Heart right ventricle (tissue), 16 donors: ENCODE measurements around the gene LSS. TPM values are rescaled to one million over a fixed set of nuclear protein-coding genes. Genes with fewer than 3 reads are reported as not detected.

Experiments
- ATAC-seq, 8 donors: fragments of 200-7000 bp; cut with Tn5 transposase; one replicate each; pipeline ENCODE4 v1.9.1; 2020; ENCODE audit warnings: mild to moderate bottlenecking in 8 of 8, moderate library complexity in 8 of 8, moderate number of reproducible peaks in 1 of 8
- DNase-seq, 2 donors: peaks; one replicate each; pipeline ENCODE4 v3.0.0-alpha.2; 2020
- H3K27ac ChIP-seq, 10 donors: fragments of 200-600 bp; sonication (generic) in 2 of 10; one replicate each; pipeline versions ENCODE4 v1.5.0 to v1.8.0; 2020 to 2022; ENCODE audit warnings: mild to moderate bottlenecking in 3 of 10
- H3K27me3 ChIP-seq, 7 donors: fragments of 200-600 bp; one replicate each; pipeline ENCODE4 v1.8.0; 2021 to 2022; ENCODE audit warnings: mild to moderate bottlenecking in 2 of 7
- H3K36me3 ChIP-seq, 9 donors: fragments of 200-600 bp; sonication (generic) in 1 of 9; one replicate each; pipeline versions ENCODE4 v1.5.0 to v1.8.0; 2020 to 2022; ENCODE audit warnings: mild to moderate bottlenecking in 2 of 9
- H3K4me1 ChIP-seq, 9 donors: fragments of 200-600 bp; sonication (generic) in 1 of 9; one replicate each; pipeline versions ENCODE4 v1.5.0 to v1.8.0; 2020 to 2022; ENCODE audit warnings: mild to moderate bottlenecking in 4 of 9
- H3K4me3 ChIP-seq, 10 donors: fragments of 200-600 bp; sonication (generic) in 2 of 10; one replicate each; pipeline versions ENCODE4 v1.5.0 to v1.8.0; 2020 to 2022; ENCODE audit warnings: mild to moderate bottlenecking in 7 of 10, moderate library complexity in 2 of 10
- H3K9me3 ChIP-seq, 11 donors: fragments of 200-600 bp in 10 of 11; sonication (generic) in 2 of 11; one replicate each; pipeline versions ENCODE4 v1.5.0 to v1.8.0; 2013 to 2022; ENCODE audit warnings: mild to moderate bottlenecking in 2 of 11, control low read depth in 1 of 11, moderate library complexity in 1 of 11
- WGBS, 2 donors: extraction: QIAGEN DNeasy Blood & Tissue Kit; methylation state at CpG; one replicate each; pipeline ENCODE4 v1.1.7; 2013; ENCODE audit warnings: inconsistent platforms in 1 of 2; 5-methylcytosine and 5-hydroxymethylcytosine counted together
- intact Hi-C, 10 donors: fragments of 100-400 bp; cut with DNase I; formaldehyde crosslinking; loops; one replicate each; pipeline versions ENCODE4 v1.11.1 to v1.14.2; 2022
- polyA plus RNA-seq, 2 donors: library from polyadenylated mRNA; stranded (reverse); fragments of 200-250 nt; gene quantifications; one replicate each; pipeline ENCODE4 v1.2.3, GENCODE V29; 2013
- total RNA-seq, 10 donors: library from RNA; stranded (reverse); fragmentation: NEBNext Ultra II Directional in 3 of 10; extraction: Animal tissue kit (Norgen Biotek cat#: 25700) in 3 of 10; gene quantifications; one replicate each; pipeline versions ENCODE4 v1.2.1 to v1.2.4, GENCODE V29; 2021 to 2023
- TF ChIP-seq, protein P1 (sequence below), 9 donors: fragments of 200-600 bp; sonication (generic) in 2 of 9; IDR thresholded peaks; one replicate each; pipeline versions ENCODE4 v1.5.0 to v1.8.0; 2021 to 2022; ENCODE audit warnings: antibody characterized with exemption in 9 of 9, mild to moderate bottlenecking in 5 of 9, moderate library complexity in 1 of 9
- donor health status: Arrhythmogenic right ventricular cardiomyopathy.
- donor health status: ischemic (EF 13 %, LVEDD 7.1; RV severe dilation, severe dysfunction).
- donor health status: healthy with polysubstance abuse.
- donor health status: DM: no; HTN: yes; CAD: no.
- donor health status: DM: no; HTN: no; CAD: no.
- donor health status: ischemic (EF 25% LVEDD 6.9; RV normal size, moderate dysfunction).
- donor health status: ischemic (EF 25% LVEDD 5.7; RV mildly dilated, moderate dysfunction).
- donor health status: healthy.
- donor health status: DM: yes; HTN: yes; CAD: no.
- donor health status: Ischemic cardiomyopathy.
- donor health status: ischemic (EF 35%, LVEDD 5.7; RV mildly dilated, moderate dysfunction).
- donor health status: nonischemic (EF 11% LVEDD 7.7; RV severe dilation, severe dysfunction).
- donor health status: DM: yes; HTN: yes; CAD: no.
- donor health status: PGD.
- donor health status: ischemic (EF 29% LVEDD 5.4; RV normal size, mild dysfunction).
- donor health status: nonischemic (EF 23%, LVEDD 6.1; RV moderate dilation, normal function).

LSS gene
- total and polyA plus RNA-seq, 12 donors = 22.5 to 74.7 (median 40.7) TPM

DNA sequence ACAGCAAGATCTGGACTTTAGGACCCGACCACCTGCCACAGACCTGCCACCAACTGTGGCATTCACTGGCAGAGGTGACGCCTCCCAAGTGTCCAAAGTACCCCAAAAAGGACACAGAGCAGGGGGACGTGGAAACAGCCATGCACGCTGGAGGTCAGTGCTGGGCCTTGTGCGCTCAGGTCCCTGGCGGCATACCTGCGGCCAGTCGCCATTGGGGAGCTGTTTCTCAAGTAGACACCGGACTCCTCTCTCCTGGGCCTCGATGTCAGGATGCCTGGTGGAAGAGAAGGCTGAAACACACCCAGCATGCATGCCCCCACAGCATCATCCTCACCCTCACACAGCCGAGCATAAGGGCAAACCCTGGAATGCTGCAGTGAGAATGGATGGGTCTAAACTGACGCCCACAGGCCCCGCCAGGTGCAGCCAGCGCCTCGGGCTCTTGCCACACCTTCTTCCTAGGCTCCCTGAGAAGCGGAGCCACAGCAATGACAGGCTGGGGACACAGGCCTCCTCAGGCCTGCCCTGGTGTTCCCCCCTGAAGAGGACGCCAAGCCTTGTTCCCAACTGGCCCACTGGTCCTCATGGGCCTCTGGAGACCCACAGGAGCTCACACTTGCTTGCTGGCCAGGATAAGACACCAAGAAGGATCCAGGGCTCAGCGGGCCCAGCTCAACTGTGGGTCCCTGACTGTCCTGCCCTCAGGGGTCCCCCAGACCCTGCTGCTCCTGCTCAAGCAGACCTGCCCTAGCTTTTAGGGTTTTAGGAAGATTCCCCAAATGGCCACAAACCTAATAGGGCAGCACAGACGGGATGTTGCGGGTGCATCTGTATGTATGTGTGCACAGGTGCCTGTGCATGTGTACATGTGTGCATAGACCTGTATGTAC is 36.6 kb downstream of the LSS start:
- DNase-seq (no peak), ATAC-seq (no peak)
- WGBS, 2 donors = 97 to 98% methylated on average over 20 of the region's 20 CpGs
- H3K4me1 ChIP-seq = peaks cover 15 to 38% (median 24%) of the 10 kb centered on the region in 9 donors
- intact Hi-C loops = loop anchor here in 1 of 10 donors (10.0 kb wide), 1 partner anchor 83 kb away; no protein-coding TSS in a partner anchor
- H3K9me3 ChIP-seq = no peaks in the 10 kb centered on the region
- TF ChIP-seq, protein P1, sequence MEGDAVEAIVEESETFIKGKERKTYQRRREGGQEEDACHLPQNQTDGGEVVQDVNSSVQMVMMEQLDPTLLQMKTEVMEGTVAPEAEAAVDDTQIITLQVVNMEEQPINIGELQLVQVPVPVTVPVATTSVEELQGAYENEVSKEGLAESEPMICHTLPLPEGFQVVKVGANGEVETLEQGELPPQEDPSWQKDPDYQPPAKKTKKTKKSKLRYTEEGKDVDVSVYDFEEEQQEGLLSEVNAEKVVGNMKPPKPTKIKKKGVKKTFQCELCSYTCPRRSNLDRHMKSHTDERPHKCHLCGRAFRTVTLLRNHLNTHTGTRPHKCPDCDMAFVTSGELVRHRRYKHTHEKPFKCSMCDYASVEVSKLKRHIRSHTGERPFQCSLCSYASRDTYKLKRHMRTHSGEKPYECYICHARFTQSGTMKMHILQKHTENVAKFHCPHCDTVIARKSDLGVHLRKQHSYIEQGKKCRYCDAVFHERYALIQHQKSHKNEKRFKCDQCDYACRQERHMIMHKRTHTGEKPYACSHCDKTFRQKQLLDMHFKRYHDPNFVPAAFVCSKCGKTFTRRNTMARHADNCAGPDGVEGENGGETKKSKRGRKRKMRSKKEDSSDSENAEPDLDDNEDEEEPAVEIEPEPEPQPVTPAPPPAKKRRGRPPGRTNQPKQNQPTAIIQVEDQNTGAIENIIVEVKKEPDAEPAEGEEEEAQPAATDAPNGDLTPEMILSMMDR (IDR thresholded peaks at IDR 0.05) = no peak
- no peak overlapping the region for H3K4me3 ChIP-seq
- H3K27me3 ChIP-seq = no peaks in the 10 kb centered on the region
- peaks cover 0 to 72% (median 21%) of the 10 kb centered on the region in 9 donors for H3K36me3 ChIP-seq
- peak overlapping the region in 1 of 10 donors; percentile 23 for H3K27ac ChIP-seq

DNA sequence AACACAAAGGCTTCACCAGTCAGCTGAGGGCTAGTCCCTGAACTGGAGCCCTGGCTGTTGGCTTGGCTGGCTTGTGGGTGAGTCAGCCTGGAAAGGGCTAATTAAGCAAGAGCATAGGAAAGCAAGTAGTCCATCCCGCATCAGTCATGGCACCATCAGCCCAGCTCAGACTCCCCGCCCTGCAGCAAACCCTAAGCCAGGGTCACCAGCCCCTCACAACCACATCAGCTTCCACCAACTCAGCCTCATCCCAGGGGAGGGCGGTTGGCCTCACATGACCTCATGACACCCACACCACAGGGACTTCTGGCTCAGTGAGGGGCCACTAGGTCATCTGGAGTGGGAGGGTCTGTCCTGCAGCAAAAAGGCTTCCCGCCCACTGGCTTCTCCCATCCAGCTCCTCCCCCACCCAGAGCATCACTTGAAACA is 37.3 kb downstream of the LSS start:
- Histone ChIP-seq H3K9me3 (no peaks in the 10 kb centered on the region), H3K27ac (peak overlapping the region in 6 of 10 donors; percentile 23 to 96 (median 82)), H3K27me3 (no peaks in the 10 kb centered on the region), H3K4me3 (no peak overlapping the region), H3K4me1 (peaks cover 15 to 38% (median 24%) of the 10 kb centered on the region in 9 donors), H3K36me3 (peaks cover 0 to 65% (median 21%) of the 10 kb centered on the region in 9 donors)
- intact Hi-C loops = loop anchor here in 1 of 10 donors (10.0 kb wide), 1 partner anchor 84 kb away; no protein-coding TSS in a partner anchor
- 82 to 91% methylated on average over 4 of the region's 4 CpGs for WGBS, 2 donors
- TF ChIP-seq, protein P1 (IDR thresholded peaks at IDR 0.05) = no peak
- no peak for DNase-seq
- peak in 1 of 8 donors; percentile 44 for ATAC-seq

DNA sequence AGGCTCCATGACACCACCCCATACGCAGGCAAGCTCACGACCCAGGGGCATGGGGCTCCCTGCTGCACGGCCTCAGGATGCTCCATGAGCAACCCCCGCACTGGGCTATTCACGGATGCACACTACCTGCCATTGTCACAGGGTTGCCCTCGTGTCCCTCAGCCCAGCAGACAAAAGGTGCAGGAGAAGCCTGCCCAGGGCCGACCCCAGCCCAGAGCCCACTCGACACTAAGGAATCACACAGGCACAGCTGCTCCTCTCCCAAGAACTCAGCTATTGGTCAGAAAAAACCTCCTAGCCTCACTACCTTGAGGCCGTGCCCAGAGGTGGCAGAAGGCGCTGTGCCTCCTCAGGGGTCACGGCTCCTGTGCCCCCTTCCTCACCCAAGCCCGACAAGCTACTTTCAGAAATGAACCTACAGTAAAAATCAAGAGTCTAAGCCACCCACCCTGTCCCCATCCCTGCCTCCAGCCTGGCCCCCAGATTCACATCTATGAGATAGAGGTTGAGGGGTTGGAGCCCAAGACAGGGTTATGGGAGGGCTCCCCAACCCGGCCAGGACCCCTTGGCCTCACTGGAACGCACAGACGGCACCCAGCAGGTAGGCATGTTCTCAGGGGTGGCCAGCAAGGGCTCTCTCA is 38.0 kb downstream of the LSS start:
- 92 to 94% methylated on average over 11 to 15 of the region's 15 CpGs for WGBS, 2 donors

More for the DNA sequence above, 38.0 kb downstream of the LSS start:
- H3K27me3 ChIP-seq = no peaks in the 10 kb centered on the region
- peaks cover 0 to 59% (median 18%) of the 10 kb centered on the region in 9 donors for H3K36me3 ChIP-seq
- H3K4me1 ChIP-seq = peaks cover 15 to 38% (median 26%) of the 10 kb centered on the region in 9 donors
- DNase-seq (no peak), ATAC-seq (no peak)
- TF ChIP-seq, protein P1 (IDR thresholded peaks at IDR 0.05) = no peak
- no peaks in the 10 kb centered on the region for H3K9me3 ChIP-seq
- intact Hi-C loops = loop anchor here in 1 of 10 donors (10.0 kb wide), 1 partner anchor 84 kb away; no protein-coding TSS in a partner anchor
- H3K27ac ChIP-seq = peak overlapping the region in 6 of 10 donors; percentile 47 to 96 (median 90)
- H3K4me3 ChIP-seq = no peak overlapping the region
